SK-N-SH treated with all-trans-retinoic acid at 6 μM for 48 hours (cell line): ENCODE measurements around the gene UTP14A.

ENCODE experiments used
- ATAC-seq: fragments of 200-7000 bp; cut with Tn5 transposase; 3 replicates; pipeline ENCODE4 v1.9.1; 2020; ENCODE audit warnings: mild to moderate bottlenecking, moderate library complexity
- ARNTL ChIP-seq: fragments of 450-650 bp; formaldehyde crosslinking; IDR thresholded peaks from 2 replicates; pipeline ENCODE4 v1.5.0; 2020; ENCODE audit warnings: low read depth, mild to moderate bottlenecking, moderate library complexity, borderline replicate concordance
- BACH2 ChIP-seq: fragments of 250-450 bp; sonication (Bioruptor Pico); IDR thresholded peaks from 2 replicates; pipeline ENCODE4 v1.9.0; 2021; ENCODE audit warnings: mild to moderate bottlenecking, borderline replicate concordance
- CSDC2 ChIP-seq: fragments of 250-450 bp; sonication (Bioruptor Pico); IDR thresholded peaks from 2 replicates; pipeline ENCODE4 v1.5.0; 2020; ENCODE audit warnings: mild to moderate bottlenecking, moderate library complexity
- ESRRG ChIP-seq: fragments of 250-450 bp; sonication (Bioruptor Pico); IDR thresholded peaks from 2 replicates; pipeline ENCODE4 v1.6.1; 2021; ENCODE audit warnings: mild to moderate bottlenecking
- GLIS3 ChIP-seq: fragments of 250-450 bp; sonication (Bioruptor Pico); IDR thresholded peaks from 2 replicates; pipeline ENCODE4 v1.5.0; 2020; ENCODE audit warnings: mild to moderate bottlenecking, moderate library complexity
- ISL1 ChIP-seq: fragments of 250-450 bp; sonication (Bioruptor Pico); IDR thresholded peaks from 2 replicates; pipeline ENCODE4 v2.1.2; 2022; ENCODE audit warnings: mild to moderate bottlenecking, moderate library complexity
- OSR1 ChIP-seq: fragments of 250-450 bp; sonication (Bioruptor Pico); IDR thresholded peaks from 2 replicates; pipeline ENCODE4 v1.8.0; 2022; ENCODE audit warnings: moderate library complexity, mild to moderate bottlenecking, inconsistent platforms
- PPARA ChIP-seq: fragments of 250-450 bp; sonication (Bioruptor Pico); IDR thresholded peaks from 2 replicates; pipeline ENCODE4 v1.5.0; 2020; ENCODE audit warnings: mild to moderate bottlenecking, borderline replicate concordance
- RARB ChIP-seq: fragments of 250-450 bp; sonication (Bioruptor Pico); IDR thresholded peaks from 2 replicates; pipeline ENCODE4 v1.8.0; 2021; ENCODE audit warnings: mild to moderate bottlenecking, moderate library complexity
- SNAI2 ChIP-seq: fragments of 250-450 bp; sonication (Bioruptor Pico); IDR thresholded peaks from 2 replicates; pipeline ENCODE4 v1.5.0; 2020; ENCODE audit warnings: mild to moderate bottlenecking, moderate library complexity
- TCF4 ChIP-seq: fragments of 250-450 bp; sonication (Bioruptor Pico); IDR thresholded peaks from 2 replicates; pipeline ENCODE4 v1.8.0; 2021; ENCODE audit warnings: mild to moderate bottlenecking, moderate library complexity, borderline replicate concordance
- ZC3H10 ChIP-seq: fragments of 250-450 bp; sonication (Bioruptor Pico); IDR thresholded peaks from 2 replicates; pipeline ENCODE4 v1.5.1; 2021; ENCODE audit warnings: mild to moderate bottlenecking, moderate library complexity
- ZFP30 ChIP-seq: fragments of 450-650 bp; formaldehyde crosslinking; IDR thresholded peaks from 2 replicates; pipeline ENCODE4 v1.5.0; 2022; ENCODE audit warnings: mild to moderate bottlenecking, moderate library complexity
- ZNF565 ChIP-seq: fragments of 450-650 bp; formaldehyde crosslinking; conservative IDR thresholded peaks from 2 replicates; pipeline ENCODE4 v1.5.0; 2020; ENCODE audit warnings: low read depth, mild to moderate bottlenecking, moderate library complexity
- ZNF70 ChIP-seq: fragments of 450-650 bp; formaldehyde crosslinking; IDR thresholded peaks from 2 replicates; pipeline ENCODE4 v1.5.0; 2020; ENCODE audit warnings: mild to moderate bottlenecking, moderate library complexity
- ZNF8 ChIP-seq: fragments of 450-650 bp; formaldehyde crosslinking; IDR thresholded peaks from 2 replicates; pipeline ENCODE4 v1.5.0; 2020; ENCODE audit warnings: mild to moderate bottlenecking, moderate library complexity
- TF ChIP-seq, protein P1 (sequence below): fragments of 250-450 bp; sonication (Bioruptor Pico); IDR thresholded peaks from 2 replicates; pipeline ENCODE4 v1.5.0; 2020; ENCODE audit warnings: mild to moderate bottlenecking, moderate library complexity
- TF ChIP-seq, protein P2 (sequence below): fragments of 250-450 bp; sonication (Bioruptor Pico); IDR thresholded peaks from 2 replicates; pipeline ENCODE4 v1.5.1; 2021; ENCODE audit warnings: mild to moderate bottlenecking, moderate library complexity
- TF ChIP-seq, protein P3 (sequence below): fragments of 250-450 bp; sonication (Bioruptor Pico); IDR thresholded peaks from 2 replicates; pipeline ENCODE4 v1.5.1; 2020; ENCODE audit warnings: low read depth, mild to moderate bottlenecking, moderate library complexity
- TF ChIP-seq, protein P4 (sequence below): fragments of 250-450 bp; sonication (Bioruptor Pico); IDR thresholded peaks from 2 replicates; pipeline ENCODE4 v1.8.0; 2021; ENCODE audit warnings: low read depth, mild to moderate bottlenecking, moderate library complexity, borderline replicate concordance
- TF ChIP-seq, protein P5 (sequence below): fragments of 250-450 bp; sonication (Bioruptor Pico); IDR thresholded peaks from 2 replicates; pipeline ENCODE4 v1.8.0; 2020; ENCODE audit warnings: mild to moderate bottlenecking, moderate library complexity, borderline replicate concordance

The UTP14A gene

DNA sequence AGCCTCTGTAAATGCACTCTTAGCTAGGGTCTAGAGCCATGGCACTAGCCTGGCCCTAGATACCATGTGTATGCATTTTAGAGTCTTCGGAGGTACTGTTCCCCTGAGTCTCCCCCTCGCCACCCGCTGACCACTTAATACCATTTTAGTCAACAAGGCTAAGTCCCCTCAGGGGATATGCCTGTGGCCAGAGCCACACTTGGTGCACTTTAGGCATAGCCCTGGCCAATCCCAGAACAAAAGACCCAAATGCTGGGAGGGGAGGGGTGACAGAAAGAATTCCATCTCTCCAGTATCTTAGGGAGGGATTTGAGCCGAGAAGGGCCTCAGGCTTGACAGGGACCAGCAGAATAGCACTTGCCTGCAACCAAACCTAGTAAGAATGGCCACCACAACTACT, 47.9 kb downstream of the UTP14A start:
- TF ChIP-seq, protein P1, sequence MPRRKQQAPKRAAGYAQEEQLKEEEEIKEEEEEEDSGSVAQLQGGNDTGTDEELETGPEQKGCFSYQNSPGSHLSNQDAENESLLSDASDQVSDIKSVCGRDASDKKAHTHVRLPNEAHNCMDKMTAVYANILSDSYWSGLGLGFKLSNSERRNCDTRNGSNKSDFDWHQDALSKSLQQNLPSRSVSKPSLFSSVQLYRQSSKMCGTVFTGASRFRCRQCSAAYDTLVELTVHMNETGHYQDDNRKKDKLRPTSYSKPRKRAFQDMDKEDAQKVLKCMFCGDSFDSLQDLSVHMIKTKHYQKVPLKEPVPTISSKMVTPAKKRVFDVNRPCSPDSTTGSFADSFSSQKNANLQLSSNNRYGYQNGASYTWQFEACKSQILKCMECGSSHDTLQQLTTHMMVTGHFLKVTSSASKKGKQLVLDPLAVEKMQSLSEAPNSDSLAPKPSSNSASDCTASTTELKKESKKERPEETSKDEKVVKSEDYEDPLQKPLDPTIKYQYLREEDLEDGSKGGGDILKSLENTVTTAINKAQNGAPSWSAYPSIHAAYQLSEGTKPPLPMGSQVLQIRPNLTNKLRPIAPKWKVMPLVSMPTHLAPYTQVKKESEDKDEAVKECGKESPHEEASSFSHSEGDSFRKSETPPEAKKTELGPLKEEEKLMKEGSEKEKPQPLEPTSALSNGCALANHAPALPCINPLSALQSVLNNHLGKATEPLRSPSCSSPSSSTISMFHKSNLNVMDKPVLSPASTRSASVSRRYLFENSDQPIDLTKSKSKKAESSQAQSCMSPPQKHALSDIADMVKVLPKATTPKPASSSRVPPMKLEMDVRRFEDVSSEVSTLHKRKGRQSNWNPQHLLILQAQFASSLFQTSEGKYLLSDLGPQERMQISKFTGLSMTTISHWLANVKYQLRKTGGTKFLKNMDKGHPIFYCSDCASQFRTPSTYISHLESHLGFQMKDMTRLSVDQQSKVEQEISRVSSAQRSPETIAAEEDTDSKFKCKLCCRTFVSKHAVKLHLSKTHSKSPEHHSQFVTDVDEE, result no peak
- TF ChIP-seq CSDC2 (CRISPR knock-in tag), result no peak
- no peak for ATAC-seq

DNA sequence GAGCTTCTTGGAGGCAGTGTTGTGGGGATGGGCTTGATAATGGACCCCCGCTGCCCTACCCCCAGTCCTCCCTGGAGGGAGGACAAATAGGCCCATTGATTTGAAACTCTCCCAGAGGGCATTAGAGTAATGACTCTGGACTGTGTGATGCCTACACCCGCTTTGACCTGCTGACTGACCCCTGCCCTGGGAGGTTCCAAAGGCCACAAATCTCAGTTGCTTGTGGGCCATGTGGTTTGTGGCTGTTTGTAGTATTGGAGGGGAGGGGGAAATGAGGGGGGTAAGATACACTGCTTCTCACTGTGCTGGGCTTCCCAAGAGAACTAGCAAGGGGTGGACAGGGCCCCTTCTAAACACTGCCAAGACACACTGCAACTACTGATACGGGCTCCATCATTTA, 48.8 kb downstream of the UTP14A start:
- no peak for TF ChIP-seq PPARA
- no peak for TF ChIP-seq ISL1 (CRISPR knock-in tag)
- TF ChIP-seq CSDC2 (CRISPR knock-in tag), result no peak
- no peak for TF ChIP-seq ZNF8 (CRISPR knock-in tag)
- TF ChIP-seq TCF4 (CRISPR knock-in tag), result no peak
- TF ChIP-seq BACH2 (CRISPR knock-in tag), result no peak
- TF ChIP-seq OSR1 (CRISPR knock-in tag), result no peak
- no peak for TF ChIP-seq SNAI2 (CRISPR knock-in tag)
- TF ChIP-seq ARNTL (CRISPR knock-in tag), result no peak
- TF ChIP-seq ZC3H10 (CRISPR knock-in tag), result no peak
- TF ChIP-seq GLIS3, result no peak
- TF ChIP-seq, protein P1, result no peak
- no peak for TF ChIP-seq ZNF565 (CRISPR knock-in tag)
- no peak for TF ChIP-seq ESRRG
- TF ChIP-seq, protein P2, sequence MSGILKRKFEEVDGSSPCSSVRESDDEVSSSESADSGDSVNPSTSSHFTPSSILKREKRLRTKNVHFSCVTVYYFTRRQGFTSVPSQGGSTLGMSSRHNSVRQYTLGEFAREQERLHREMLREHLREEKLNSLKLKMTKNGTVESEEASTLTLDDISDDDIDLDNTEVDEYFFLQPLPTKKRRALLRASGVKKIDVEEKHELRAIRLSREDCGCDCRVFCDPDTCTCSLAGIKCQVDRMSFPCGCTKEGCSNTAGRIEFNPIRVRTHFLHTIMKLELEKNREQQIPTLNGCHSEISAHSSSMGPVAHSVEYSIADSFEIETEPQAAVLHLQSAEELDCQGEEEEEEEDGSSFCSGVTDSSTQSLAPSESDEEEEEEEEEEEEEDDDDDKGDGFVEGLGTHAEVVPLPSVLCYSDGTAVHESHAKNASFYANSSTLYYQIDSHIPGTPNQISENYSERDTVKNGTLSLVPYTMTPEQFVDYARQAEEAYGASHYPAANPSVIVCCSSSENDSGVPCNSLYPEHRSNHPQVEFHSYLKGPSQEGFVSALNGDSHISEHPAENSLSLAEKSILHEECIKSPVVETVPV (CRISPR knock-in tag), result no peak
- TF ChIP-seq, all 23 proteins: peak for 0
- ATAC-seq, result no peak

DNA sequence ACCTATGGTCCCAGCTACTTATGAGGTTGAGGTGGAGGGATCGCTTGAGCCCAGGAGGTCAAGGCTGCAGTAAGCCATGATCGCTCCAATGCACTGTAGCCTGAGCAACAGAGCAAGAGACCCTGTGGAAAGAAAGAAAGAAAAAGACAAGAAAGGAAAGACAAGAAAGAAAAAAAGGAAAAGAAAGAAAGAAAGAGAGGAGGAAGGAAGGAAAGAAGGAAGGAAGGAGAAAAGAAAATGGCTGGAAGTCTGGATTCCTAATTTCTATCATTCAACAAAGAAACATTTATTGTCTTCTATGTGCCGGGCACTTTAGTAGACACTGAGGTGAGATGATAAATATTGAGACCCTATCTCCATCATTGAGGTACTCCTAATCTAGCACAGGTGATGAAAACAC, 49.7 kb downstream of the UTP14A start:
- ATAC-seq, result no peak

DNA sequence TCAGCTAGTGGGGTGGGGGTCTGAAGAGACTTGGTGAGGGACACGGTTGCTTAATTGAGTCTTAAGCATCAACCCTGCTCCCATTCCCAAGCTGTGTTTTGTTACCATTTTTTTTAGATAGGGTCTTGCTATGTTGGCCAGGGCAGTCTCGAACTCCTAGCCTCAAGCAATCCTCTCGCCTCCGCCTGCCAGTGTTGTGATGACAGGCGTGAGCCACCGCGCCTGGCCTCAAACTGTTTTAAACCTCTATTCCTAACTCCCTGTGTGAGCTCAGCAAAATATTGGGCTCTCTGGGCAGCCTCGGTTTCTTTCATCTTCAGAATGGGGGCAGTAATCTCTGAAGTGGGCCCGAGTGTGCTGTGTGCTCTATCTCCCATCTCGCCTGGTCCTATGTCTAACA, 50.2 kb downstream of the UTP14A start:
- ATAC-seq, result no peak
- TF ChIP-seq SNAI2 (CRISPR knock-in tag) (no peak), ZFP30 (CRISPR knock-in tag) (no peak), RARB (CRISPR knock-in tag) (no peak), ZNF70 (CRISPR knock-in tag) (no peak), ESRRG (no peak), GLIS3 (no peak), BACH2 (CRISPR knock-in tag) (no peak), PPARA (no peak)
- TF ChIP-seq, protein P3, sequence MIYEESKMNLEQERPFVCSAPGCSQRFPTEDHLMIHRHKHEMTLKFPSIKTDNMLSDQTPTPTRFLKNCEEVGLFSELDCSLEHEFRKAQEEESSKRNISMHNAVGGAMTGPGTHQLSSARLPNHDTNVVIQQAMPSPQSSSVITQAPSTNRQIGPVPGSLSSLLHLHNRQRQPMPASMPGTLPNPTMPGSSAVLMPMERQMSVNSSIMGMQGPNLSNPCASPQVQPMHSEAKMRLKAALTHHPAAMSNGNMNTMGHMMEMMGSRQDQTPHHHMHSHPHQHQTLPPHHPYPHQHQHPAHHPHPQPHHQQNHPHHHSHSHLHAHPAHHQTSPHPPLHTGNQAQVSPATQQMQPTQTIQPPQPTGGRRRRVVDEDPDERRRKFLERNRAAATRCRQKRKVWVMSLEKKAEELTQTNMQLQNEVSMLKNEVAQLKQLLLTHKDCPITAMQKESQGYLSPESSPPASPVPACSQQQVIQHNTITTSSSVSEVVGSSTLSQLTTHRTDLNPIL (CRISPR knock-in tag), result no peak
- TF ChIP-seq, protein P4, sequence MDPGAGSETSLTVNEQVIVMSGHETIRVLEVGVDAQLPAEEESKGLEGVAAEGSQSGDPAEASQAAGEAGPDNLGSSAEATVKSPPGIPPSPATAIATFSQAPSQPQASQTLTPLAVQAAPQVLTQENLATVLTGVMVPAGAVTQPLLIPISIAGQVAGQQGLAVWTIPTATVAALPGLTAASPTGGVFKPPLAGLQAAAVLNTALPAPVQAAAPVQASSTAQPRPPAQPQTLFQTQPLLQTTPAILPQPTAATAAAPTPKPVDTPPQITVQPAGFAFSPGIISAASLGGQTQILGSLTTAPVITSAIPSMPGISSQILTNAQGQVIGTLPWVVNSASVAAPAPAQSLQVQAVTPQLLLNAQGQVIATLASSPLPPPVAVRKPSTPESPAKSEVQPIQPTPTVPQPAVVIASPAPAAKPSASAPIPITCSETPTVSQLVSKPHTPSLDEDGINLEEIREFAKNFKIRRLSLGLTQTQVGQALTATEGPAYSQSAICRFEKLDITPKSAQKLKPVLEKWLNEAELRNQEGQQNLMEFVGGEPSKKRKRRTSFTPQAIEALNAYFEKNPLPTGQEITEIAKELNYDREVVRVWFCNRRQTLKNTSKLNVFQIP (CRISPR knock-in tag), result no peak
- TF ChIP-seq, protein P1, result no peak

More for the DNA sequence above, 49.7 kb downstream of the UTP14A start:
- TF ChIP-seq, protein P5, sequence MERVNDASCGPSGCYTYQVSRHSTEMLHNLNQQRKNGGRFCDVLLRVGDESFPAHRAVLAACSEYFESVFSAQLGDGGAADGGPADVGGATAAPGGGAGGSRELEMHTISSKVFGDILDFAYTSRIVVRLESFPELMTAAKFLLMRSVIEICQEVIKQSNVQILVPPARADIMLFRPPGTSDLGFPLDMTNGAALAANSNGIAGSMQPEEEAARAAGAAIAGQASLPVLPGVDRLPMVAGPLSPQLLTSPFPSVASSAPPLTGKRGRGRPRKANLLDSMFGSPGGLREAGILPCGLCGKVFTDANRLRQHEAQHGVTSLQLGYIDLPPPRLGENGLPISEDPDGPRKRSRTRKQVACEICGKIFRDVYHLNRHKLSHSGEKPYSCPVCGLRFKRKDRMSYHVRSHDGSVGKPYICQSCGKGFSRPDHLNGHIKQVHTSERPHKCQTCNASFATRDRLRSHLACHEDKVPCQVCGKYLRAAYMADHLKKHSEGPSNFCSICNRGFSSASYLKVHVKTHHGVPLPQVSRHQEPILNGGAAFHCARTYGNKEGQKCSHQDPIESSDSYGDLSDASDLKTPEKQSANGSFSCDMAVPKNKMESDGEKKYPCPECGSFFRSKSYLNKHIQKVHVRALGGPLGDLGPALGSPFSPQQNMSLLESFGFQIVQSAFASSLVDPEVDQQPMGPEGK (CRISPR knock-in tag), result no peak
- TF ChIP-seq CSDC2 (CRISPR knock-in tag) (no peak), TCF4 (CRISPR knock-in tag) (no peak)
